CD4-positive, alpha-beta T cell treated with Interleukin-17A for 1 hour (primary cell): Measurements from ENCODE around the gene CLDND2.
"Not testable (repeated sequence)": the region's sequence is repeated elsewhere in the genome, so short reads cannot be mapped to it uniquely, and the experiment has no call there.

Source experiments
- DNase-seq: peaks from one replicate; pipeline ENCODE4 v3.0.0-alpha.2; 2020

Gene CLDND2, protein sequence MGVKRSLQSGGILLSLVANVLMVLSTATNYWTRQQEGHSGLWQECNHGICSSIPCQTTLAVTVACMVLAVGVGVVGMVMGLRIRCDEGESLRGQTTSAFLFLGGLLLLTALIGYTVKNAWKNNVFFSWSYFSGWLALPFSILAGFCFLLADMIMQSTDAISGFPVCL

DNA sequence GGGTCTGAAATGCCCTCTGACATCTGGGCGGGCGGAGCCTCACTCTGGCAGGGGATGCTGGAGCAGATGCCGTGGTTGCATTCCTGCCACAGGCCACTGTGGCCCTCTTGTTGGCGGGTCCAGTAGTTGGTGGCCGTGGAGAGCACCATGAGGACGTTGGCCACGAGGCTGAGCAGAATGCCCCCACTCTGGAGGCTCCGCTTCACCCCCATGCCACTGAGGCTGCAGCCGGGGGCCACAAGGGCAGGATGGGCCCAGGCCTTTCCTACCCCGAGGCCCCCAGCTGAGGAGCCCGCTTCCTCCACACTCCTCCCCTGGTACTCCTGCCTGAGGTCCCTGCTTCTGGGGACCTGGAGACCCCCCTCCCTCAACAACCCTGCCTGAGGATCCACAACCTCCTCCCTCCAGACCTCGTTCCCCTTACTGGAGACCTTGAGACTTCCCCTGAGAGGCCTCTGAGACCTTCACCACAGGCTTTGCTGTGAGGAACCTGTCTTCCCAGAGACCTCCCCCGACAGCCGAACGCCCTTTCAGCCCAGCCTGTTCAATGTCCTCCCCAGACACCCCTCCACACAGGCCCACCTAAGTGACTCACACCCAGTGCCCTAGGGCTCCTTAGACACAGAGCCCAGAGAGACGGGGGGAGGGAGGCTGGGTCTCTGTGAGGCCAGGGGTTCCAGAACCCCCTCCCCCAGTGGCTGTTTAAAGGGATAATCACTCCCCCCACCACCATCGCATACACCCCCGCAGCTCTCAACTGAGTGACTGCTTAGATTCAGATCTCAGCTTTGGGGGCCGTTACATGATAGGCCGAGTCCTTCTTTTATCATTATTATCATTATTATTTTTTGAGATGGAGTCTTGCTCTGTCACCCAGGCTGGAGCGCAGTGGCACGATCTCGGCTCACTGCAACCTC, at the start of gene CLDND2:
Gene CLDND2, minus strand, starts transcription at position 638 of the 917 bp plus-strand sequence. Its CDS starts 426 bp downstream, at position 212.
- DNase-seq, result peak; percentile 29

DNA sequence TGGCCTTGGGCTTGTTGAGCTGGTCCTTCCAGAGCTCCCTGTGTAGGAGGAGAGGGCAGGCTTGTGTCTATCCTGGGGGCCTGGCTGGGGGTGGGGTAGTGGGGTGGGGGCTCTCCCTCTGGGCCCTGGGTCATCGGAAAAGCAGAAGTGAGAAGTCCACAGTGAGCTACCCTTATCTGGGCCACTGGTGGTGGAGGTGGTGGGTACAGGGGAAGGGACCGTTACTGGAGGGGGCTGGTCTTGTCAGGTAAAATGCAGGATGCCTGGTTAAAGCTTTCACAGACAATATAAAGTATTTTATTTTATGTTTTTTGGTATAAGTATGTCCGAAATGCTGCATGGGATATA, 49.0 kb upstream of the CLDND2 start:
- DNase-seq, result no peak

DNA sequence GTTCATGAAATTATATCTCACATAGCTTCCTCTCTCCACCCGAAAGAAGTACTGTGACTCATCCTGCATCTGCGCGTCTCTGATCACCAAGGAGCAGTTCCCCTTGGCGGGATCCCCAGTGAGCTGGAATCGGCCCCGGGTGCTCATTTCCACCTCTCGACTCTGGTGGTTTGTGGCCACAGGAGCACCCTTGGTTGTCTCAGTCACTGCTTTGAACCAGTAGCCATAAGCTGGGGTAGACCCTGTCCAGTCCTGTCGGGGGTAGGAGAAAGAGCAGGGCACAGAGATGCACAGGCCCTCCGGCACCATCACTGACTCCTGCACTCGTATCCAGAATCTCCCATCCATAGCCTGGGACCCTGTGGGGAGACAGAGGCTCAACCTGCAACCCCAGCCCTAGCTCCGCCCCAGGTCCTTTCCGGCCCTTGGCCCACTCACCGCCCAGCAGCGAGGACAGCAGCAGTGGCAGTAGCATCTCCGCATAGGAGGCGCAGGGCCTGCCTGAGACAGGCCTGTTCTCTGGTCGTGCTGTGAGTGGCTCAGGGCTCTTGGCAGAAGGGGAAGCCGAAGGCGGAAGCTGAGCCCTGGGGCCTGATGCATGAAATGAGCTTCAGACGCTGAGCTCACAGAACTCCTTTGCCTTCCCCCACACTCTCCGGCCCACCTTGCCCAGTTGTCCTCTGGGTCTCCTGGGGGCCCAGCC, 48.5 kb upstream of the CLDND2 start, which contains the start of gene SIGLEC10:
Gene SIGLEC10, minus strand, starts transcription at position 536 of the 703 bp plus-strand sequence. Its CDS starts 61 bp downstream, at position 475.
- DNase-seq, result no peak

DNA sequence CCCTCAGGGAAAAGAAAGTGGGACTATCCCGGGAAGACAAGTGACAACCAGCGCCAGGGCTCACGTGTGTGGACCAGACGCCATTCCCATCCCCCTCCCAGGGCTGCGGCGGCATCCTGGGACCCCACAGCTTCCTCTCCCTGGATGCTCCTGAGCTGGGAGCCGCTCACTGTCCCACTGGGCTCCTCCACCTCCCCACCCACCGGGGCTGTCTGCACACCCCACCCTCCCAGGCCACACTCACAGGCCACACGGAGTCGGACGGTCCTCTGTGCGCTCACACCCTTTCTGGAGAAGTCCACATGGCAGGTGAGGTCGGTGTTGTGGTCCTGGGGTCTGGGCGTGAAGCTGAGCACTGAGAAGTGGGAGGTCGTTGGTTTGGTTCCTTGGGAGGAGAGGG, 47.6 kb upstream of the CLDND2 start:
- DNase-seq, result not testable (repeated sequence)

DNA sequence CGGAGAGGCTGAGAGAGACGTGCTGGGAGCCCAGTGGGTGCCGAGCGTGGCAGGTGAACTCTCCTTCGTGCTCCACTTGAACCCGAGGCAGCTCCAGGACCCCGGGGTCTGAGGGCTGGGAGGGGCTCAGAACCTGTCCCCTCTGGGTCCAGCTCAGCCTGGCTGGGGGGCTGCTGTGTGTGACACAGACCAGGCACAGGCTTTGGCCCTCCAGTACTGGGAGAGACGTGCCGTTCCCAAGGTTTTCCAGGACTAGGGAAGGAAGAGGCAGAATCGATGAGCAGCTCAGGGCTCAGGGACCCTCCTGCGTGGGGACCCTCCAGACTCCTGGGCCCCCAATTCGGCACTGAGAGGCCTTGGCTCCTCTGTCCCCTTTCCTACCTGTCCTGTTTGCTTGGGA, 46.4 kb upstream of the CLDND2 start:
- no peak for DNase-seq

DNA sequence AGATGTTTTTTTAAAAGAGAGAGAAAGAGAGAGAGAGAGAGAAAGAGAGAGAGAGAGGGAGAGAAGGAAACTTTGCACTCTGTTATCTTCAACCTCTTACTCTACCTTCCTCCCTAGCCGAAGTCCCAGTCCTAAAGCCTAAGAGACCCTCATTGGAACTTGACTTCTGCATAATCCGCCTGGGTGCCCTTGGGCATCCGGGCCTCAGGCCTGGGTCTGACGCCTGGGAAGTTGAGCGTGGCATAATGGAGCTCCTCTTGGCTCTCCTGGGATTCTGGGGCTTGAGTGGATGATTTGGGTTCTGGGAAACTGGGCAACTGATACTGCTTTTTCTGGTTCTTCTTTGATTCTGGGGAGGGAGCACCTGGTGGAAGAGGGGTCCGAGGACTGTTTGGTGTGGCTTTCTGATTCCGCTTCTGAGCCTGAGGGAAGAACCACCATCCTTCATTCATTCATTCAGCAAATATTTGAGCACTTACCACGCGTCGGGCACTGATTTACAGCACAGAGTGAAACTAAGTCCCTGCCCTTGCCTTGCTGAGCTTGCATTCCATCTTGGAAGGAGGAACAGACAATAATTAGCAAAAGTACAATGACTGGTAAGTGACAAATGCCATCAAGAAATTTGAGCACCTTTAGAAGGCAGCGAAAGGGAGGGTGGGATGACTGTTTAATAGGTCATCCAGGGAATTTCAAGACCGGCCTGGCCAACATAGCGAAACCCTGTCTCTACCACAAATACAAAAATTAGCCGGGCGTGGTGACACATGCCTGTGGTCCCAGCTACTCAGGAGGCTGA, 42.3 kb upstream of the CLDND2 start:
- DNase-seq, result no peak

DNA sequence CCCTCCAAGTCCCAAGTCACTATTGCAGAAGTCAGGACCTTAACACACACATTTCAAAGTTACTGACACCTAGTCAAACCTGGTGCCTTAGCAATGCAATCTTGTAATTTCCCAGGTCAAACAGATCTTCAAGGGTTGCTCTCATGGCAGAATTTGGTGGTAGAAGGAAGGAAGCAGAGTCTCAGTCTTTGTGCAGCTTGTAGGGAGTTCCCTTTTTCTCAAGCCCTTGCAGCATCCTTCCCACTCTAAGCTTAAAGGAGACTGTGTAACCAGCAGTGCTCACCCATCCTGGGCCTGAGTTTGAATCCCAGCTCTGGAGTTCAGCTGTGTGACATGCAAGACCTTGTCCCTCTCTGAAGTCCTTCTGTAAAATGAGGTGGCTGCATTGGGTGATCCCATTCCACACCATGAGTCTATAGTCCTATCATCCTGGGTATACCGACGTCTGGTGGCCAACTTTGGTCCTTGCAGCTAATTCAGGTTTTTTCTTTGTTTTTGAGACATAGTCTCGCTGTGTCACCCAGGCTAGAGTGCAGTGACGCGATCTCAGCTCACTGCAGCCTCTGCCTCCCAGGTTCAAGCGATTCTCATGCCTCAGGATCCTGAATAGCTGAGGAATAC, 38.8 kb upstream of the CLDND2 start:
- DNase-seq, result peak; percentile 61

DNA sequence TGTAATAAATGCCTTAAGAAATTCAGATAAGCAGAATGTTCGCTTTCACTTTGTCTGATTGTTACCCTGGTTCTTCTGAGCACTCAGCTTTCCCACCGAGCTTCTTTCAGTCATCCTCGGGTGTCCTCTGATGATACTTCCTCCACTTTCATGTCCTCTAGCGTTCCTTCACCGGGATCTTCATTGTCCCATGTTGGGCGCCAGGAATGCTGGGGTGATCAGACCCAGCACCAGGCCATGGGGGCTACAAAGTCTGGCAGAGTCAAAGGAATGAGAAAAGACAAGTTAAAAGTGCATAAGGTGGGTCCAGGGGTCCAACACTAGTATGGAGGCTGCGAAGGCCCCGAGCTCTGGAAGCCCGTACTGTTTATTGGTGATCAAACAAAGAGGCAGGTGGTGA, 33.3 kb upstream of the CLDND2 start:
- DNase-seq, result no peak

DNA sequence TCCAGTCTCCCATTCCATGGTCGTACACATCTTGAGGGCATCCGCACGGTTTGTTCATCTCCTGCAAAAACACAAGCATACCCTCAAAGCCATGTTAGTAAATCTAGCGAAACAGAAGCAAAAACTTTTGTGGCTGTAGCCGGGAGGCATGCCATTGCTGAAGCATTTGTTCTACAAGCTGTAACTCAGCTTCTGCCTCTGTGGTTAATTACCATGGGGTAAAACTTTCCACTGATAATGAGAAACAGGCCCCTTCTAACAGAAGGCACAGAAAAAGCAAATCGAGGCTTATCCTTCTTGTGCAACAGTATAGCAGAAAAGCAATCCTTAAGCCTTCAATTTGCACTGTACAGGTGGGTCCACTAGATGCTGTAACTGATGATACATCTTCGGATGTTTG, 31.1 kb upstream of the CLDND2 start:
- DNase-seq, result not testable (repeated sequence)

DNA sequence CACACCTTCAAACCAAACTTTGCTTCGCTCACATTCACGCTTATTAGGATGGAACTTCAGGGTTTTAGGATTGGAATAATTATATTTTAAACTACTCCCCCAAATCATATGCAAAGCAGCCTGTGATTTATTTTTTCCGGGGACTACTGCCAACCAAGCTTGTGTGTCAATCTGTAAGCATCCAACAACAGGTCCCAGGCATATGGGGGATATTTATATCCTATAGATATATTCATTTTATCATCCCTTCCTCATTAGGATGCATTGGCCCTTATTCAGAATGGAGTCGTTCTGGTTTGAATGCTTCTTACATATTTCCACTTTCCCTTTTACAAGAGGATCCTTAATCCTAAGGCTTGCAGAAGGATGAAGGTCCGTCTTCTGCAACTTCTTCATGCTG, 30.4 kb upstream of the CLDND2 start:
- DNase-seq, result no peak

DNA sequence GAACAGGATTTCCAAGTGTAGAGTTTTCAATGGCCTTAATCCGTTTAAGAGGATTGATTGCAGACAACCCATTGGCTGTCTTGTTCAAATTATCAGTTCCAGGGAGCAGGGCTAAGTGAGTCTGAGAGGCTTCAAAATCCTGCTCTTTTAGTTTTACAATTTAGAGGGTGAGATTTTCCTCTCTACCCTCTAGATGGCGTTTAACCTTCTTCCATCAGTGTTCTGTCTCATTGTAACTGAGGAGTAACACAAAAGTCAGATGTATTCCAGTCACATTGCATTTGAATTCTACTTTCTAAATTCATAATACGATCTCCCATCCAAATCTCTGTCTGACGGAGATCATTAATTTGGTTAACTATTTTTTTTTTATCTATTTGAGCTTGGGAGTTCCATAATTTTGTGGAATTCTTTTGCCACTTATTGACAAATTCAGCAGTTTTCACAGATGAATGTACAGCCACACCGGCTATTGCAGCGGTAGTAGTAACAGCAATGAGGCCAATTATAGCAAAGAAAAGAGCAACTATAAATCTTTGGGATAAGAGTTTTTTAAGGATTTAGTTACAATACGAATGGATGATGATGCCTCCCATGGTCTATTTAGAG, 29.4 kb upstream of the CLDND2 start:
- peak; percentile 52 for DNase-seq

DNA sequence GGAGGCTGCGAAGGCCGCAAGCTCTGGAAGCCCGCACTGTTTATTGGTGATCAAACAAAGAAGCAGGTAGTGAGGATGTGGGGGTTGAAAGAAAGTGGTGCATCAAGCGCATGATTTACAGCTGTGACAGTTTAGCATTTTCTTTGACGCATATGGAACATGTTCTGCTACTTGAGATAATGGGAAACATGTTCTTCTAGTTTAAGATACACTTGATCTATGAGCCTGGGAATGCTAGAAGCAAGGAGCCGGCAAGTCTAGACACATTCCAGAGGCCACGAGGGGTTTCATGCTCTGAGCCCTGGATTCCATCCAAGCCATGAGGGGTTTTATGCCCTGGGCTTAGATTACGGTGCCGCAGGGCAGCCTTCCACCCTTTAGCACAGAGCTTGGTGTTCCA, 28.6 kb upstream of the CLDND2 start:
- DNase-seq, result not testable (repeated sequence)

DNA sequence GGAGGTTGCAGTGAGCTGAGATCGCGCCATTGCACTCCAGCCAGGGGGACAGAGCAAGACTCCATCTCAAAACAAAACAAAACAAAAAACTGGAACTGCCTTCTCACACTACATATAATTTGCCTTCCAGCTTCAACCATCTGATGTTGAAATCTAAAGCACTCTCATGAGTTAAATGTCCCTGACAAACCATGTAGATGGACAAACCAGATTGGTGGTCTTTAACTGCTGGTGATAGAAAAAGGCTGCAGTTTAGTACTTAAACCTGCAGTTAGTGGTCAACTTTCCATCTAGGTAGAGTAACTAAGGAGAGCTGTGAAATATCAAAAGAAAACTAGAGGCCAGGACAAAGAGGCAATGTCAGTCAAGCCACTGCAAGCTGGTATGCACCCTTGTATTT, 27.4 kb upstream of the CLDND2 start:
- DNase-seq, result no peak

DNA sequence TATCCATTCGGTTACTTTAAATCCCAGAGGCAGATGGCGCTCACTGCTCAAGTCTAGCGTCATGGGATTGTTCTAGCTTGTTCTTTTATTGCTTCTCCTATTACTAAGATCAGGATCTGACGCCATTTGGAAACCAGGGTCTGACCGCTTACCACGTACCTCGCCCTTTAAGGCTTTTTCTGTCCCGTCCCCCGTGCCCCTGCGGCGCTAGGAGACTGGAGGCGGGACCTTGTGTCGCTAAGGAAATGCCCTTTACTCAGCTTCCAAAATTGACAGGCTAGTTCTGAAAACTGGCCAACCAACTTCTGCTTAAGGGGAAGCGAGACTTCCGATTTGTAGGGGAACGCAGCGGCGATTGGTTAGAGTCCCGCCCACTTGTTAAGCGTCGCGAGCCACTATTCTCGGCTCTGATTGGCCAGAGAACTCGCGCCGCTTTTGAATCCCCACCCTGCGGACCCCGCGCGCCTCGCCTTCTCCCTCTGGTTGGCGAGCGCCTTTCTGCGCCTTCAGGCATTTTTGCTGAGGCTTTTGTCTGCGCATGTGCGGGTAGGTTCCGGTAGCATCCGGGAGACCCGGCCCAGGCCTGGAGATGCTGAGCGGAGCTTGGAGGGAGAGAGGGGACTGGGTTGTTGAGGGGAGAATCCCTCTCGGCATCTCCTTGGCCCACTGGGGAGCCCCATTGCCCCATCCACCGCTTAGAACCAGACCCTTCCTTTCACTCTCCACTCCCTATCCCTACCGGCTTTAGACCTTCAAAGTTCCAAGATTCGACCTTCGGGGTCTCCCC, 25.4 kb upstream of the CLDND2 start:
- peak; percentile 97 for DNase-seq

DNA sequence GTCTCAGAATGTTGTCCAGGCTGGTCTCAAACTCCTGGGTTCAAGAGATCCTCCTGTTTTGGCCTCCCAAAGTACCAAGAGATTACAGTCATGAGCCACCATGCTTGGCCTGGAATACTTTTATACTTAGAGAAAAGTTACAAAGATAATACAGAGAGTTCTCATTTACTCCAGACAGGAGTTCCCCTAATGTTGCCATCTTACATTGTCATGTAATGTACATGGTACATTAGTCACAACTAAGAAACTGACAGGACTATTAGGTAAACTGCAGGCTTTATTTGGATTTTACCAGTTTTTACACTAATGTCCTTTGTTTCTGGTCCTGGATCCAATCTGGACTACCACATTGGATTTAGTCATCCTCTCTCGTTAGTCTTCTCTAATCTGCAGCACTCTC, 23.9 kb upstream of the CLDND2 start:
- DNase-seq, result no peak

DNA sequence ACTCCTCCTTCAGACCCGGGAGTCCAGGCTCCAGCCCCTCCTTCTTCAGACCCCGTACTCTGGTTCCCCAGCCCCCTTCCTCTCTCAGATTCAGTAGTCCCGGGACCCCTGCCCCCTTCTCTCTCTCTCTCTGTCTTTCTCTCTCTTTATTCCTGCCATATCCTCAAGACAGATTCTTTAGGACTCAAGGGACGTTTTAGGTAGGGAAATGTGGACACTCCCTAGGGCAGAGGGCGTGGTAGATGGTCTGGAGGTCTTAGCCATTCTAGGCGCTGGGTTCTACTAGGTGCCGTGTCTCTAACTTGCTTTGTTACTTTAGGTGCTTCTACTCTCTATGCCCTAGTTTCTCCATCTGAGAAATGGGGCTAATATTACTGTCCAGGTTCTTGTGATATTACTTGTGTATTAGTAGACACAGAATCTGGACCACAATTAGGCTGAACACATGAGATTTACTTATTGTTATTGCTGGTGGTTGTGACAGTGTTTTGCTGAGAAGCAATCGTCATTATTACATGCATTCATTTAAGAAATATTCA, 22.3 kb upstream of the CLDND2 start:
- no peak for DNase-seq

DNA sequence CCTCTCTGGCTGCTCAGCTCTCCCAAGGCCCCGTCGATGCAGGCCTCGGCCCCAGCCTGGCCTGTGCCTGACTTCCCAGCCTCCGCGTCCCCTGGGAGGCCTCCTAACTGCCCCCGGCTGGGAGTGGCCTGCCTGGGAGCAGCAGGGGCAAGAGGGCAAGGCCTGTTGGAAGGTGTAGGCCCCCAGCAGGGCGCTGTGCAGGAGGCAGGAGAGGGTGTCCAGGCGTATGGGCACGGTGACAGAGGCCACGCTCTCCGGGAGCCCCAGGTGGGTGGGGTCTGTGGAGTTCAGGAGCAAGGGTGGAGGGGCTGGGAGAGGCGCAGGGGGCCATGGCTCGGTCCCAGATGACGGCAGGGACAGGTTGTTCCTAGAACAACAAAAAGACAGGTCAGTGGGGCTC, 20.3 kb upstream of the CLDND2 start:
- no peak for DNase-seq

DNA sequence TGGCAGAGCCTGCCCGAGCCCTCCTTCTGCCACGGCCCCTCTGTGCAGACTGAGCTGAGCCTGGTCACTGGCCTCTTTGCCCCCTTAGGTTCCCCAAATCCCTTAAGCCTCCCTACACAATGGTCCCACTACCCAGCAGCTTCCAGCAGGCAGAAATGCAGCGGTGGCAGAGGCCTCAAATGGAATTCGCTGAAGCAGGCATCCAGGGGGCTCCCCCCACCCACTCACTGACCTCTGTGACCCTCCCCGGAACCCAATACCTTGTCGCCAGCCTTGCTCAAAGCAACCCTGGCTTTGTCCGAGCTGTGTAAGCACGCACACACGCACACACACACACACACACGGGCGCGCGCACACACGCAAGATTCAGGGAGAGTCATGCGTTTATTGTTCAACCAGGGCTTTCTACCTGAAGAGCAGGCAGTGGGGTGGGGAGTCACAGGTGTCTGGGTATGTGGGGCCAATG, 19.2 kb upstream of the CLDND2 start, which contains the start of gene LIM2:
Gene LIM2, minus strand, starts transcription at position 51 of the 466 bp plus-strand sequence. CDS start 531 bp downstream, outside the sequence.
- DNase-seq, result no peak

DNA sequence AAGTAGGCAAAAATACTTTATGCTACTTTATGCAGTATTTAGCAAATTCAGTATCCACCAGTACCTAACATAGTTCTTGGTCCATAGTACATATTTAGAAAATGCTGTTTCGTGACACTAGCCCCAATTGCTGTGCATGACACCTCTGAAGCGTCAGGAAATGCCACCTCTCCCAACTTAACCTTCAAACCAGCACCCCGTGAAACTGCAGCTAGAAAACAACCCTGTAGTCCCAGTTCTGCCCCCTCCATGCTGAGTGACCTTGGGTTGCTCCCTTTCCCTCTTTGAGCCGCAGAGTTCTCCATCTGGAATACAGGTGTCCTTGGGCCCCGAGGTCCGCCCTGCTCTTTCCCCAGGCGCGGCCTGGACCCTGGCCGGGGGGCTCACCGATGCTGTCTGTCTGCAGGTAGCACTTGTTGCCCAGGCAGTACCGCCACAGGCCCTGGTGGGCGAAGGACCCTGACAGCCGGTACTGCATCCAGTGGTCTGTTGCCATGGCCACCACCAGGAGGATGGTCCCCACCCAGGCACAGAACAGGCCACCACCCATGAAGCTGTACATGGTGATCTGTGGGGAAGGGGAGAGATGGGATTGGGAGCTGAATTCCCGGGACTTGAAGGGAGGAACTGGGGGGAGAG, 18.2 kb upstream of the CLDND2 start:
- DNase-seq, result peak; percentile 41

DNA sequence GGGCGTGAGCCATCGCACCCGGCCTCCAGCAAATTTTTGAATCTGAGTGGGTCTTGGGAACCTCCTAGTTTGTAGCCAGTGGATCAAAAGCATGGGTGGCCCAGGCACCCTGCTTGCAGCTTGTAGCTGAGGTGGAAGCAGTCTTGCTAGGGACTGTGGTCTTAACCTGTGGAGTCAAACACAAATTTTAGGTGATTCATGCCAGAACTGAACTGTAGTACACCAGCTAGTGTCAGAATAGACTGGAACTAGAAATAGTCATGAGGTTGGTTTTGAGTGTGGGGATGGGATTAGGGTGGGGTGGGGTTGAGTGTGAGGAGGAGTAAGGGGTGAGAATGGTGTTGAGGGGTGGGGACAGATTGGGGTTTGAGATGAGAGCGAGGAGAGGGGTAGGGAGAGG, 13.2 kb upstream of the CLDND2 start:
- DNase-seq, result no peak
